ENCODE data around the gene CAPN5.
A peak's percentile ranks its signal among the peaks of the same experiment; 100 is the strongest.

CAPN5 gene

GRCh38 chr11:77064648-77065217 is 2.0 kb upstream of the CAPN5 start:
- no peak for DNase-seq (ENCODE audit: low spot score)

GRCh38 chr11:77065878-77066228 is 918 bp upstream of the CAPN5 start:
- DNase-seq (ENCODE audit: low spot score) = peak; percentile 39

GRCh38 chr11:77067861-77068443 is 1.2 kb downstream of the CAPN5 start:
- DNase-seq (ENCODE audit: low spot score) = no peak

- no peak for DNase-seq (ENCODE audit: low spot score)
Observed at GRCh38 chr11:77068457-77069335, 1.9 kb downstream of the CAPN5 start.

- DNase-seq (ENCODE audit: low spot score) = no peak
Observed at GRCh38 chr11:77069336-77069968, 2.7 kb downstream of the CAPN5 start.

GRCh38 chr11:77069969-77070582 is 3.3 kb downstream of the CAPN5 start:
- DNase-seq (ENCODE audit: low spot score) = no peak

GRCh38 chr11:77071077-77071476 is 4.3 kb downstream of the CAPN5 start:
- DNase-seq (ENCODE audit: low spot score) = no peak

- peak; percentile 62 for DNase-seq (ENCODE audit: low spot score)
Observed at GRCh38 chr11:77071671-77072605, 5.2 kb downstream of the CAPN5 start.

- no peak for DNase-seq (ENCODE audit: low spot score)
Observed at GRCh38 chr11:77072851-77073327, 6.1 kb downstream of the CAPN5 start.

GRCh38 chr11:77073328-77074001 is 6.7 kb downstream of the CAPN5 start:
- DNase-seq (ENCODE audit: low spot score) = peak; percentile 78

GRCh38 chr11:77074205-77074604 is 7.4 kb downstream of the CAPN5 start:
- DNase-seq (ENCODE audit: low spot score) = no peak

- DNase-seq (ENCODE audit: low spot score) = no peak
Observed at GRCh38 chr11:77074626-77075221, 8.0 kb downstream of the CAPN5 start.

- no peak for DNase-seq (ENCODE audit: low spot score)
Observed at GRCh38 chr11:77075425-77075905, 8.7 kb downstream of the CAPN5 start.

GRCh38 chr11:77079666-77080065 is 12.9 kb downstream of the CAPN5 start:
- DNase-seq (ENCODE audit: low spot score) = no peak

- peak; percentile 19 for DNase-seq (ENCODE audit: low spot score)
Observed at GRCh38 chr11:77080643-77081210, 14.0 kb downstream of the CAPN5 start.

- no peak for DNase-seq (ENCODE audit: low spot score)
Observed at GRCh38 chr11:77081381-77081851, 14.6 kb downstream of the CAPN5 start.

GRCh38 chr11:77081976-77082836 is 15.4 kb downstream of the CAPN5 start:
- DNase-seq (ENCODE audit: low spot score) = no peak

GRCh38 chr11:77082838-77083565 is 16.2 kb downstream of the CAPN5 start:
- peak; percentile 25 for DNase-seq (ENCODE audit: low spot score)

Data from kidney tubule cell (primary cell).